Lower leg skin (tissue), 4 donors: Measurements from ENCODE around the gene CTNS. TPM values are rescaled to one million over a fixed set of nuclear protein-coding genes. Genes with fewer than 3 reads are reported as not detected.

Source experiments
- DNase-seq, 2 donors: peaks; one replicate each; pipeline ENCODE4 v3.0.0-alpha.2; 2019; ENCODE audit warnings: low spot score in 2 of 2
- H3K4me3 ChIP-seq: fragments of 200-600 bp; sonication (generic); 2 replicates; pipeline ENCODE4 v1.5.1; 2017; ENCODE audit warnings: mild to moderate bottlenecking, low read depth; ENCODE audit not compliant: poor library complexity, severe bottlenecking
- CTCF ChIP-seq, 3 donors: fragments of 450-650 bp; IDR thresholded peaks; one replicate each; pipeline ENCODE4 v1.5.1; 2016; ENCODE audit warnings: antibody characterized with exemption in 3 of 3, mild to moderate bottlenecking in 3 of 3, moderate library complexity in 2 of 3
- POLR2A ChIP-seq, 2 donors: fragments of 450-650 bp; IDR thresholded peaks; one replicate each; pipeline ENCODE4 v1.6.1; 2016 to 2017; ENCODE audit warnings: antibody characterized with exemption in 2 of 2, mild to moderate bottlenecking in 1 of 2, moderate library complexity in 1 of 2
- WGBS, 2 donors: methylation state at CpG; one replicate each; pipeline ENCODE4 v1.1.5; 2018; 5-methylcytosine and 5-hydroxymethylcytosine counted together
- intact Hi-C: fragments of 100-400 bp; cut with DNase I; formaldehyde crosslinking; loops from one replicate; pipeline ENCODE4 v1.15.0; 2023; ENCODE audit warnings: low total_unique reads
- total RNA-seq, 4 donors: library from RNA; depleted of rRNA; stranded (reverse); fragments of >200 nt; gene quantifications; one replicate each; pipeline ENCODE4 v1.1.0, GENCODE V29; 2016

CTNS gene
- total RNA-seq, 4 donors from 2014 or later, result 23.7 to 40.0 (median 29.6) TPM

GRCh38 chr17:3600529-3601205 is 35.9 kb upstream of the CTNS start:
- WGBS, 2 donors, result 91 to 92% methylated on average over 15 of the region's 15 CpGs
- intact Hi-C loops, result no loop called here
- DNase-seq, result no peak
- TF ChIP-seq CTCF (IDR thresholded peaks at IDR 0.05) (no peak), POLR2A (IDR thresholded peaks at IDR 0.05) (no peak)
- no peak overlapping the region for H3K4me3 ChIP-seq

- TF ChIP-seq CTCF (IDR thresholded peaks at IDR 0.05) (no peak), POLR2A (IDR thresholded peaks at IDR 0.05) (no peak)
- intact Hi-C loops, result no loop called here
- DNase-seq, result no peak
- WGBS, 2 donors, result 84% methylated on average over 16 of the region's 16 CpGs
- no peak overlapping the region for H3K4me3 ChIP-seq
Measured at GRCh38 chr17:3602499-3602898, 34.1 kb upstream of the CTNS start.

- no peak overlapping the region for H3K4me3 ChIP-seq
- no peak for DNase-seq
- intact Hi-C loops, result no loop called here
- TF ChIP-seq CTCF (IDR thresholded peaks at IDR 0.05) (no peak), POLR2A (IDR thresholded peaks at IDR 0.05) (no peak)
- 69 to 75% methylated on average over 17 of the region's 17 CpGs for WGBS, 2 donors
Measured at GRCh38 chr17:3603119-3603869, 33.3 kb upstream of the CTNS start.

- DNase-seq, result no peak
- intact Hi-C loops, result no loop called here
- WGBS, 2 donors, result 76 to 96% methylated on average over 2 to 4 of the region's 4 CpGs
- H3K4me3 ChIP-seq, result no peak overlapping the region
- no peak for TF ChIP-seq POLR2A (IDR thresholded peaks at IDR 0.05)
- no peak for TF ChIP-seq CTCF (IDR thresholded peaks at IDR 0.05)
Measured at GRCh38 chr17:3603870-3604259, 32.7 kb upstream of the CTNS start.

- intact Hi-C loops, result no loop called here
- H3K4me3 ChIP-seq, result no peak overlapping the region
- WGBS, 2 donors, result 88 to 96% methylated on average over 10 of the region's 10 CpGs
- TF ChIP-seq POLR2A (IDR thresholded peaks at IDR 0.05) (no peak), CTCF (IDR thresholded peaks at IDR 0.05) (no peak)
- DNase-seq, result no peak
Measured at GRCh38 chr17:3609689-3610088, 26.9 kb upstream of the CTNS start.
